H1 (cell line): ENCODE data around the gene MCM6.

Source experiments
- EP300 ChIP-seq, 2 experiments: IDR thresholded peaks; 1 replicate in 1 of 2; 2 replicates in 1 of 2; pipeline ENCODE4 v1.6.1; 2011 to 2012; ENCODE audit warnings: low read depth in 2 of 2, low read length in 2 of 2, mild to moderate bottlenecking in 2 of 2, borderline replicate concordance in 1 of 2, inconsistent platforms in 1 of 2, moderate library complexity in 1 of 2
- POLR2A ChIP-seq, 2 experiments: IDR thresholded peaks; 1 replicate in 1 of 2; 2 replicates in 1 of 2; pipeline ENCODE4 v1.6.1; 2011; ENCODE audit warnings: low read depth in 2 of 2, low read length in 2 of 2, mild to moderate bottlenecking in 2 of 2; ENCODE audit errors: control extremely low read depth in 1 of 2
- RAD21 ChIP-seq, 2 experiments: IDR thresholded peaks in 1 of 2; conservative IDR thresholded peaks in 1 of 2; 2 replicates each; pipeline ENCODE4 v1.6.1; 2011; ENCODE audit warnings: low read depth in 2 of 2, low read length in 2 of 2, improper control_type of control experiment in 1 of 2, inconsistent platforms in 1 of 2, mild to moderate bottlenecking in 1 of 2, moderate library complexity in 1 of 2
- TF ChIP-seq, protein P1 (sequence below), 3 experiments: IDR thresholded peaks; 1 replicate in 2 of 3; 2 replicates in 1 of 3; pipeline versions ENCODE4 v1.5.1 to v1.6.1; 2011; ENCODE audit warnings: low read length in 3 of 3, mild to moderate bottlenecking in 3 of 3, inconsistent platforms in 2 of 3, low read depth in 1 of 3, moderate library complexity in 1 of 3; ENCODE audit not compliant: insufficient read depth in 1 of 3; ENCODE audit errors: control extremely low read depth in 1 of 3

DNA sequence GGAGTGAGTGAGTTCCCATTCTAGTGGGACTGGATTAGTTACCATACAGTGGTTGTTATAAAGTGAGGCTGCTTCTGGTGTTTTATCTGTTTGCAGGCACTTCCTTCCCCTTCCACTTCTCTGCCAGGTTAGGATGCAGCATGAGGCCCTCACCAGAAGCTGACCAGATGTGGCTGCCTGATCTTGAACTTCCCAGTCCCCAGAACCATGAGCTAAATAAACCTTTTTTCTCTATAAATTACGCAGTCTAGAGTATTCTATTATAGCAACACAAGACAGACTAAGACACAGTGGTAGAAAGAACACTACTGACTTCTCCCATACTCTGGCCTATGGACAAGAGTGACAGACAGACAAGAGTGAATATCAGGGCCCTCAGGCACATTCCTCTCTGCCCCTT, 53.4 kb downstream of the MCM6 start:
- TF ChIP-seq, protein P1, sequence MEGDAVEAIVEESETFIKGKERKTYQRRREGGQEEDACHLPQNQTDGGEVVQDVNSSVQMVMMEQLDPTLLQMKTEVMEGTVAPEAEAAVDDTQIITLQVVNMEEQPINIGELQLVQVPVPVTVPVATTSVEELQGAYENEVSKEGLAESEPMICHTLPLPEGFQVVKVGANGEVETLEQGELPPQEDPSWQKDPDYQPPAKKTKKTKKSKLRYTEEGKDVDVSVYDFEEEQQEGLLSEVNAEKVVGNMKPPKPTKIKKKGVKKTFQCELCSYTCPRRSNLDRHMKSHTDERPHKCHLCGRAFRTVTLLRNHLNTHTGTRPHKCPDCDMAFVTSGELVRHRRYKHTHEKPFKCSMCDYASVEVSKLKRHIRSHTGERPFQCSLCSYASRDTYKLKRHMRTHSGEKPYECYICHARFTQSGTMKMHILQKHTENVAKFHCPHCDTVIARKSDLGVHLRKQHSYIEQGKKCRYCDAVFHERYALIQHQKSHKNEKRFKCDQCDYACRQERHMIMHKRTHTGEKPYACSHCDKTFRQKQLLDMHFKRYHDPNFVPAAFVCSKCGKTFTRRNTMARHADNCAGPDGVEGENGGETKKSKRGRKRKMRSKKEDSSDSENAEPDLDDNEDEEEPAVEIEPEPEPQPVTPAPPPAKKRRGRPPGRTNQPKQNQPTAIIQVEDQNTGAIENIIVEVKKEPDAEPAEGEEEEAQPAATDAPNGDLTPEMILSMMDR (IDR thresholded peaks at IDR 0.05; ENCODE audit: control extremely low read depth in 1 of 3, insufficient read depth in 1 of 3, low read depth in 1 of 3, low read length in 3 of 3): no peak
- no peak for TF ChIP-seq RAD21 (IDR thresholded peaks at IDR 0.05 in 1 of 2, conservative IDR thresholded peaks at IDR 0.05 in 1 of 2; ENCODE audit: low read depth in 2 of 2, low read length in 2 of 2)
- no peak for TF ChIP-seq POLR2A (IDR thresholded peaks at IDR 0.05; ENCODE audit: control extremely low read depth in 1 of 2, low read depth in 2 of 2, low read length in 2 of 2)
- no peak for TF ChIP-seq EP300 (IDR thresholded peaks at IDR 0.05; ENCODE audit: borderline replicate concordance in 1 of 2, low read depth in 2 of 2, low read length in 2 of 2)
